ENCODE results near the gene ABCA3.
"Not testable (repeated sequence)": the region's sequence is repeated elsewhere in the genome, so short reads cannot be mapped to it uniquely, and the experiment has no call there.

Gene ABCA3

GRCh38 chr16:2252806-2253148 is 87.8 kb downstream of the ABCA3 start:
- DNase-seq, result no peak

GRCh38 chr16:2251296-2252111 is 89.0 kb downstream of the ABCA3 start, which contains the start of gene ECI1:
ECI1 (minus strand) TSS chr16:2251587; CDS start chr16:2251566, 21 bp downstream.
- DNase-seq, result peak; percentile 88

GRCh38 chr16:2250652-2251295 is 89.8 kb downstream of the ABCA3 start:
- peak; percentile 54 for DNase-seq

- no peak for DNase-seq
Measured at GRCh38 chr16:2246301-2246885, 94.1 kb downstream of the ABCA3 start.

GRCh38 chr16:2244926-2245795 is 95.4 kb downstream of the ABCA3 start:
- DNase-seq, result no peak

GRCh38 chr16:2244301-2244700 is 96.2 kb downstream of the ABCA3 start:
- DNase-seq, result no peak

- DNase-seq, result no peak
Measured at GRCh38 chr16:2243781-2244180, 96.7 kb downstream of the ABCA3 start.

- no peak for DNase-seq
Measured at GRCh38 chr16:2243031-2243528, 97.4 kb downstream of the ABCA3 start.

- no peak for DNase-seq
Measured at GRCh38 chr16:2242598-2242997, 97.9 kb downstream of the ABCA3 start.

- DNase-seq, result not testable (repeated sequence)
Measured at GRCh38 chr16:2240331-2240730, 100.2 kb downstream of the ABCA3 start.

GRCh38 chr16:2238838-2239675 is 101.5 kb downstream of the ABCA3 start:
- DNase-seq, result no peak

- DNase-seq, result no peak
Measured at GRCh38 chr16:2238150-2238837, 102.2 kb downstream of the ABCA3 start.

- DNase-seq, result no peak
Measured at GRCh38 chr16:2237493-2238149, 102.9 kb downstream of the ABCA3 start.

- DNase-seq, result no peak
Measured at GRCh38 chr16:2237102-2237482, 103.4 kb downstream of the ABCA3 start.

GRCh38 chr16:2236337-2237101 is 104.0 kb downstream of the ABCA3 start, which contains the start of gene DNASE1L2:
DNASE1L2 (plus strand) TSS chr16:2236444; CDS start chr16:2236817, 373 bp downstream.
- no peak for DNase-seq

- DNase-seq, result no peak
Measured at GRCh38 chr16:2235695-2236336, 104.7 kb downstream of the ABCA3 start.

- no peak for DNase-seq
Measured at GRCh38 chr16:2235234-2235651, 105.3 kb downstream of the ABCA3 start.

GRCh38 chr16:2234813-2235170 is 105.7 kb downstream of the ABCA3 start:
- DNase-seq, result no peak

Measured in CD4-positive, alpha-beta T cell treated with Interleukin-17A for 4 hours (primary cell).